HEK293T (cell line): ENCODE results near the gene KCNF1.

Experiments
- CTCF ChIA-PET: fragments of 350-600 bp; formaldehyde crosslinking; extraction: SDS; loops from one replicate; lab custom pipeline; 2021; ENCODE audit warnings: antibody characterized with exemption, inconsistent platforms; lab: Yijun Ruan, JAX
- POLR2A ChIA-PET: fragments of 350-600 bp; formaldehyde crosslinking; extraction: SDS; loops from one replicate; lab custom pipeline; 2020; ENCODE audit warnings: antibody characterized with exemption, inconsistent platforms; lab: Yijun Ruan, JAX
- DNase-seq: peaks from one replicate; pipeline ENCODE4 v3.0.0; 2012; ENCODE audit warnings: mixed read lengths; ENCODE audit errors: extremely low spot score
- ARNT ChIP-seq: fragments of 450-650 bp; IDR thresholded peaks from 2 replicates; pipeline ENCODE4 v1.6.1; 2017; ENCODE audit warnings: mild to moderate bottlenecking
- BHLHE40 ChIP-seq: fragments of 450-650 bp; IDR thresholded peaks from 2 replicates; pipeline ENCODE4 v1.6.1; 2016; ENCODE audit warnings: mild to moderate bottlenecking, moderate library complexity, borderline replicate concordance
- CTBP1 ChIP-seq: fragments of 450-650 bp; IDR thresholded peaks from 2 replicates; pipeline ENCODE4 v1.6.1; 2016; ENCODE audit warnings: borderline replicate concordance
- ELF4 ChIP-seq: fragments of 450-650 bp; IDR thresholded peaks from 2 replicates; pipeline ENCODE4 v1.6.1; 2017; ENCODE audit warnings: antibody characterized with exemption
- FOXA1 ChIP-seq: fragments of 450-650 bp; IDR thresholded peaks from 2 replicates; pipeline ENCODE4 v1.6.1; 2016; ENCODE audit warnings: mild to moderate bottlenecking
- FOXK2 ChIP-seq: fragments of 450-650 bp; IDR thresholded peaks from 2 replicates; pipeline ENCODE4 v1.6.1; 2016; ENCODE audit warnings: mild to moderate bottlenecking
- FOXM1 ChIP-seq: fragments of 450-650 bp; IDR thresholded peaks from 2 replicates; pipeline ENCODE4 v1.6.1; 2017; ENCODE audit warnings: mild to moderate bottlenecking, borderline replicate concordance
- HDGF ChIP-seq: fragments of 450-650 bp; IDR thresholded peaks from 2 replicates; pipeline ENCODE4 v1.6.1; 2017; ENCODE audit warnings: antibody characterized with exemption, borderline replicate concordance
- L3MBTL2 ChIP-seq: fragments of 450-650 bp; conservative IDR thresholded peaks from 2 replicates; pipeline ENCODE4 v1.6.1; 2016; ENCODE audit warnings: mild to moderate bottlenecking
- LEF1 ChIP-seq: fragments of 450-650 bp; IDR thresholded peaks from 2 replicates; pipeline ENCODE4 v1.6.1; 2017; ENCODE audit warnings: mild to moderate bottlenecking, borderline replicate concordance
- NFRKB ChIP-seq: fragments of 450-650 bp; IDR thresholded peaks from 2 replicates; pipeline ENCODE4 v1.6.1; 2016; ENCODE audit warnings: mild to moderate bottlenecking, moderate library complexity
- PKNOX1 ChIP-seq: fragments of 450-650 bp; IDR thresholded peaks from 2 replicates; pipeline ENCODE4 v1.6.1; 2016
- SP1 ChIP-seq: fragments of 450-650 bp; IDR thresholded peaks from 2 replicates; pipeline ENCODE4 v1.6.1; 2017
- SUZ12 ChIP-seq: fragments of 450-650 bp; IDR thresholded peaks from 2 replicates; pipeline ENCODE4 v1.6.1; 2016; ENCODE audit warnings: mild to moderate bottlenecking
- TARDBP ChIP-seq: fragments of 450-650 bp; IDR thresholded peaks from 2 replicates; pipeline ENCODE4 v1.6.1; 2016
- ZNF384 ChIP-seq: fragments of 450-650 bp; IDR thresholded peaks from 2 replicates; pipeline ENCODE4 v1.6.1; 2016

Gene KCNF1

GRCh38 chr2:10919410-10919770 is 7.7 kb downstream of the KCNF1 start:
- POLR2A ChIA-PET = no interaction called here
- no peak for DNase-seq
- TF ChIP-seq NFRKB = no peak
- no peak for TF ChIP-seq BHLHE40
- no peak for TF ChIP-seq FOXM1
- no peak for TF ChIP-seq FOXA1
- TF ChIP-seq CTBP1 = no peak
- TF ChIP-seq L3MBTL2 = no peak

DNA sequence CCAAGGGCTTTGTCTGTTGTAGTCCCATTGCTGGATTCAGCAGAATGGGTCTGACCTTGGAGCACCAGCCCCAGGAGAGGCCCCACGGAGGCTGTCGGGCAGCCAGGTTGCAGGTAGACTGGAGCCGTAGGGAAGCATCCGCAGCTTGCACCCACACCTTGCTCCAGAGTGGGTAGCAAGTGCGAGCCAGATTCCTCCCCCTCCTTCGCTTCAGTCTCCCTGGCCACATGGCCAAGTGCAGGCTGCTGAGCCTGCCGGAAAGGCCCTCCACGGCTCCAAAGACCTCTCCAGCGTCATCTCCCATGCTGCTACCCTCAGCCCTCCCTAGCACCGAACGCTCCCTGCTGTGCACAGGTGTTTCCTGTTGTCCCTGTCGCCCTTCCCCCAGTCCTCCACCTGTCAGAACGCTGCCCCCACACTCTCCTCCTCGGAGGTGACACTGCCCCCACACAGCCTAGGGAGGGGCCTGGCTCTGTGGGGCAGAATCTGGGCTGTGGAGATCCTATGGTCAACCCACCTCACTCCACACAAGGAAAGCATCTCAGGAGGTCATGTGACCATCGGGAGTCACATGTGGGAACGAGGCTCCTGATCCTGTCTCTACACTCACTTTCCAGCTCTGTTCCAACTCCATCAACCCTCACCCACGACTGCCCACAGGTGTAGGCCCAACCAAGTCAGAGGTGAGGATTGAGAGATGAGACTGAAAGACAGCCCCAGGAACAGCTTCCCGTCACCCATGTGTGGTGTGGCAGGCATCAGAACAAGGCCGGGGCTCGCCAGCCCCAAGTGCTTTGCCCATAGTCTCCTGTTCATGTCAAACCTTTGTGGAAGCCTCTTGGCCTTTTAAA is 8.3 kb downstream of the KCNF1 start:
- ChIA-PET POLR2A (no interaction called here), CTCF (no interaction called here)
- DNase-seq = no peak

More at GRCh38 chr2:10919410-10919770, 7.7 kb downstream of the KCNF1 start:
- CTCF ChIA-PET = interaction anchor here (0.6 kb wide), 1 partner anchor 11 kb away, joined by 3 read pairs; no protein-coding TSS in a partner anchor

DNA sequence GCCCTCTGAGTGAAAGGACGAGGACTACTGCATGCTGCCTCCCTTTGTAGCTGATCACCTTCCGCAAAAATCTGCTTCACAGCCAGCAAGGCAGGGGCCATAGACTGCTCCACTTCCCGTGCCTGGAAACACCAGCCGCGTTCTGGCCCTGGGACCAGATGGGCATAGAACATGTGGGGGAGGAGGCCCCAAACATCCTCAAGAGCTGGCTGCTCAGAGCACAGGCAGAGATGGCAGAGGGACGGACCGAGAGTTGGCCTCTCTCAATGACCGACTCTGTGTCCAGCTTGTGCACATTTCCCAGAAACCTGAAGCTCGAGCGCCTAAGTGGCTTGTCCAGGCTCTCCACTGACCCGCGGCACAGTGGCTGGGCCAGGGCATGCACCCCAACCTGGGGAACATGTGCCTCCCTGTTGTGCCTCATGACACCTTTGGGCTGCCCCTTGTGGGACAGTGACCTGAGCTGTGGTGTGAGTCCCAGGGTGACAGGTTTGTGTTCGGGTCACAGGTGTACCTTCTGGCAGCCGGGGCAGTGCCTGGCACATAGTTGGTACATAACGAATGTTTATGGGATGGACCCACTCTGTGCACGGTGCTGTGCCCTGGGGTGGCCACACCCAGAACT is 9.1 kb downstream of the KCNF1 start:
- ChIA-PET CTCF (interaction anchor here (1.0 kb wide), 1 partner anchor 88 kb away, joined by 3 read pairs; no protein-coding TSS in a partner anchor), POLR2A (no interaction called here)
- TF ChIP-seq NFRKB (no peak), ZNF384 (no peak), FOXA1 (no peak), CTBP1 (no peak), PKNOX1 (no peak), BHLHE40 (no peak), SUZ12 (no peak), HDGF (no peak), TARDBP (no peak), FOXM1 (no peak), SP1 (no peak), LEF1 (no peak), ELF4 (no peak), L3MBTL2 (no peak), FOXK2 (no peak), ARNT (no peak)
- no peak for DNase-seq

More for the DNA sequence above, 8.3 kb downstream of the KCNF1 start:
- TF ChIP-seq FOXK2 (no peak), SP1 (no peak), CTBP1 (no peak), LEF1 (no peak), HDGF (no peak), L3MBTL2 (no peak), PKNOX1 (no peak), TARDBP (no peak), FOXA1 (no peak), NFRKB (no peak), ARNT (no peak), BHLHE40 (no peak), SUZ12 (no peak), FOXM1 (no peak), ELF4 (no peak)

- CTCF ChIA-PET = interaction anchor here (1.0 kb wide), 1 partner anchor 89 kb away, joined by 3 read pairs; no protein-coding TSS in a partner anchor
- TF ChIP-seq ELF4 = no peak
- TF ChIP-seq SP1 = no peak
- TF ChIP-seq TARDBP = no peak
- TF ChIP-seq FOXM1 = no peak
- no peak for TF ChIP-seq NFRKB
- no peak for TF ChIP-seq BHLHE40
- TF ChIP-seq ARNT = no peak
- no peak for TF ChIP-seq FOXK2
- no peak for TF ChIP-seq FOXA1
- TF ChIP-seq PKNOX1 = no peak
- TF ChIP-seq ZNF384 = no peak
- TF ChIP-seq CTBP1 = no peak
- POLR2A ChIA-PET = no interaction called here
- no peak for DNase-seq
Measured at GRCh38 chr2:10921525-10921924, 9.8 kb downstream of the KCNF1 start.

- POLR2A ChIA-PET = no interaction called here
- CTCF ChIA-PET = interaction anchor here (1.0 kb wide), 1 partner anchor 90 kb away, joined by 3 read pairs; no protein-coding TSS in a partner anchor
- TF ChIP-seq PKNOX1 = no peak
- TF ChIP-seq FOXM1 = no peak
- TF ChIP-seq ELF4 = no peak
- TF ChIP-seq ZNF384 = no peak
- no peak for TF ChIP-seq NFRKB
- no peak for TF ChIP-seq FOXK2
- no peak for TF ChIP-seq SP1
- TF ChIP-seq SUZ12 = no peak
- TF ChIP-seq TARDBP = no peak
- no peak for TF ChIP-seq LEF1
- TF ChIP-seq HDGF = no peak
- TF ChIP-seq FOXA1 = no peak
- TF ChIP-seq ARNT = no peak
- TF ChIP-seq CTBP1 = no peak
- TF ChIP-seq L3MBTL2 = no peak
- TF ChIP-seq BHLHE40 = no peak
- DNase-seq = no peak
Measured at GRCh38 chr2:10922307-10923007, 10.7 kb downstream of the KCNF1 start.
